Activated CD8-positive, alpha-beta memory T cell treated with anti-CD3 and anti-CD28 coated beads, Interleukin-2, amount 50 U/mL, for 48 hours (primary cell): ENCODE data around the gene USP2.

Source experiments
- DNase-seq: peaks from one replicate; pipeline ENCODE4 v3.0.0-alpha.2; 2020

USP2 gene, protein sequence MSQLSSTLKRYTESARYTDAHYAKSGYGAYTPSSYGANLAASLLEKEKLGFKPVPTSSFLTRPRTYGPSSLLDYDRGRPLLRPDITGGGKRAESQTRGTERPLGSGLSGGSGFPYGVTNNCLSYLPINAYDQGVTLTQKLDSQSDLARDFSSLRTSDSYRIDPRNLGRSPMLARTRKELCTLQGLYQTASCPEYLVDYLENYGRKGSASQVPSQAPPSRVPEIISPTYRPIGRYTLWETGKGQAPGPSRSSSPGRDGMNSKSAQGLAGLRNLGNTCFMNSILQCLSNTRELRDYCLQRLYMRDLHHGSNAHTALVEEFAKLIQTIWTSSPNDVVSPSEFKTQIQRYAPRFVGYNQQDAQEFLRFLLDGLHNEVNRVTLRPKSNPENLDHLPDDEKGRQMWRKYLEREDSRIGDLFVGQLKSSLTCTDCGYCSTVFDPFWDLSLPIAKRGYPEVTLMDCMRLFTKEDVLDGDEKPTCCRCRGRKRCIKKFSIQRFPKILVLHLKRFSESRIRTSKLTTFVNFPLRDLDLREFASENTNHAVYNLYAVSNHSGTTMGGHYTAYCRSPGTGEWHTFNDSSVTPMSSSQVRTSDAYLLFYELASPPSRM

DNA sequence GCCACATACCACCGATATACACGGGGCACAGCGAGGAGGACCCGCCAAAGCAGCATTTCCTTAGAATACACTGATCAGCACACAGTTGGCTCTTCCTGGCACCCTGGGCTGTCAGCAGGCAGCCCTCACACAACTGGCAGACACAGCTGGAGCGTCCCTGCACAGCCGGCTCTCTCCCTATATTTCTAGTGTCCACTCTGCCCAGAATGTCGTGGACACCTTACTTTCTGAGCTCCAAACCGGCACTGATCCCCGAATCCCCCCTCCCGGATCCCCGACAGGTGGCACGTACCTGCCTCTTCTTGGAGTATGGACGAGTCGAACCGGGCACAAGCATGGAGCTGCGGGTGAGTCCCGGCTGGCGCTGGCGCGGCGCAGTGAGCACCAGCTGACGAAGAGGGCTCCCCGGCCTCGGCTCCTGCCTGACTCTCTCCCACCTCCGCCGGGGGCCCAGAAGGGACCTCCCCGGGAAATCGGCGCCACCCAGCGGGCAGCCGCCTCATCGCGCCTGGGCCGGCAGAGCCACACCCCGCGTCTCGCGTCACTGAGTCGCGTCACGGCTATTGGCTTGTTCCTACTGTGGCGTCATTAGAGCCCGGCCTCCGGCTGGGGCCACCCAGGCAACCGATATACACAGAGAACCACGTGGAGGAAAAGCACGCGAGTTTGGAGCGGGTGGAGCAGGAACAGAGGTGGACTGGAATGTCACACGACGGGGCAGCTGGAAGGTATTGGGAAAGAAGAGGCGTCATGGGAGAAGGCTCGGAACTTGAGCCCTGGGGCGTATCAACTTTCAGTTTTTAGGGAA is at the start of gene USP2:
TSS of gene USP2 (minus strand) at position 510 of the 808 bp plus-strand sequence. CDS start 8,210 bp downstream, outside the sequence.
- DNase-seq: peak; percentile 99

DNA sequence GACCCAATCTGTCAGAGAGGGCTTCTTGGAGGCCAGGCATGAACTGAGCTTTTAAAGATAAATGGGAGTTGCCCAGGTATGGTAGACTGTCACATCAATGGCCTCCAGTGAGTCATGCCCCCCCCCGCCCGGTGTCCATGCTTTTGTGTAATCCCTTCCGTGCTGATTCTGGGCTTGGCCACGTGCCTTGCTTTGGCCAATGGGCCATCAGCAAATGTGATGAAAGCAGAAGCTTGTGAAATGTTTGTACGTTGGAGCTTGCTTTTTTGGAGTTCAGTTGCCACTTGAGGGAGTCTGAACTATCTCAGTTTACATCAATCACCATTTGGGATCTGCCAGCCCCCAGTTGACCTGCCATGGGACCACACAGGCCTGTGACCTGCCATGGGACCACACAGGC is 45.8 kb upstream of the USP2 start:
- DNase-seq: no peak

DNA sequence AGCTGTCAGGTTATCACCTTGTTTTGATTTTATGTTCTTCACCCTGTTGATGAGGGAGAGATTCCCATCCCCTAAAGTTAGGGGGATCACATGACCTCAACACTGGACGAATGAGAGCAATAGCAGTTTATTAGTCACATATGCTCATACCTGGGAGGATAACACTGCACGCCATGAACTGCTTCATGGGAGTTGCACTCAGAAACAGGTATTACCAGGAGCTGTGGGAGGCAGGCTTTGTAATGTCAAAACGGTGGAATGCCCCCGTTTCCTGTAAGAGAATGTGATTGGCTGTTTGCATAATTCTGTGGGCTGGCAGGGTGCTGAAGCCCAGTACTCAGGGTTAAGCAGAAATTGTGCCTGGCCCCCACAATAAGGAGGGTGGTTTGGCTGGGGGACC is 44.7 kb upstream of the USP2 start:
- DNase-seq: no peak

DNA sequence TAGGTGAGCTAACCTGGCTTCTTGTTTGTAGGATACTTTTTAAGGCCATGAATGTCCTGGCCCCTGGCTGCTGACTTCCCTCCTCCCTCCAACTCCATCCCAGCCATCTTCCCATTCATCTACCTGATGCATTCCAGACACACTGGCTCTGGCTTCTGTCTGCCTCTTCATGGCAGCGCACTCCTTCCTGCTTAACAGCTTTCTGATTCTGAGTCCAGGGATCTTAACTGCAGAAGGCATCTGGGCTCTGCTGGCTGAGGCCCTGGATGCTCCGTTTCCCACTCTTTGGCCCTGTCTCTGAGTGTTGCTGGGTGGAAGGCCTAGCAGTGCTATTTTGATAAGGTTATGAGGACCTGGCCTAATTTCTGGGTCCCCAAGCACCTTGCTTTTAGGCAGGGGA is 43.3 kb upstream of the USP2 start:
- DNase-seq: no peak

DNA sequence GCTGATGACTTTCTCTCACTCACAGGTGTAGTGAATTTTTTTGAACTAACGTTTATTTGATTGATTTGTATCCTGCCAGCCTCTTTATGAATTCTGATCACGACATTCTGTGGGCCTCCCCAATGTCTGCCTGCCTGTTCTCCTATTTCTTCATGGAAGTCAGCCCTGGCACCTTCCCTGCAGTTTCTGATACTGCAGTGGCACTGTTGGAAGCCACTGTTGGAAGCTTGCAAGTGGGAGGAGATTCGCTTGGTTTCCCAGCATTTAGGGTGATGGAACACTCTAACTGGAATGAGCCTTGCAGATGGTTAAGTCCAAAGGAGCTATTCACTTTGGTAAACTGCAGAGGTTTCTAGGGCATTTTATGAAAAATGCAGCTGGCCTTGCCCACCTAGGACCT is 42.8 kb upstream of the USP2 start:
- DNase-seq: no peak

DNA sequence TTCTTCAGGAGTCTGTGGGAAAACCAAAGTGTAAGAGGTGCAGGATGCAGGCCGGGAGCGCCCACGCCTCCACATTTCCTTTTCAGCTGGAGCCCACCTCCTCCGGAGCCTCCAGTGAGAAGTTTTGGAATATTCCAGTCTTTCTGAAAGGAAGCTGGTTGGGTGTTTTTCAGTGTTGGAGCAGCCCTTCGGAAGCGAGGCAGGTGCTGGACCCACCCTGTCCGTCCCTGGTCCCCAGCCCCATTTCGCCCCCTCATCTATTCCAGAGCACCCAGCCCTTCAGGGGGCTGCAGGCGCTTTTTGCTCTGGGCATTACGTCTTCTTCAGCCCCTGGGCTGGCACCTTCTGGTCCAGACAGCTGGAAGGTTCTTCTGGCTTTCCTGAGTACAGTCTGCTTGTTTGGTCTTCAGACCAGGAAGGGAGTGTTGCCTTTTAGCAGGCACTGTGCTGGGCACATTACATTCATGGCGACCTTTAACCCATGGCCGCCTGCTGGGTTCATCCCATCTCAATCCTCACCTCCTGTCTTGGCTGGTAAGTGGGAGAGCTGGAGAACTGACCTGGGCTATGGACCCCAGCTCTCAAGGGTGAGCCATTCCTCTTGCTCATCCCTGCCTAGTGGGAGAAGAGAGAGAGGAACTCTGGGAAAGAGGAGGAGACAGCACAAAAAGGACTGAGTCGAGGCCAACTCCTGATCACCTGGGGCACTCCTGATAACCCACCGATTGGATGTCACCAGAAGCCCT is 42.2 kb upstream of the USP2 start:
- DNase-seq: no peak

DNA sequence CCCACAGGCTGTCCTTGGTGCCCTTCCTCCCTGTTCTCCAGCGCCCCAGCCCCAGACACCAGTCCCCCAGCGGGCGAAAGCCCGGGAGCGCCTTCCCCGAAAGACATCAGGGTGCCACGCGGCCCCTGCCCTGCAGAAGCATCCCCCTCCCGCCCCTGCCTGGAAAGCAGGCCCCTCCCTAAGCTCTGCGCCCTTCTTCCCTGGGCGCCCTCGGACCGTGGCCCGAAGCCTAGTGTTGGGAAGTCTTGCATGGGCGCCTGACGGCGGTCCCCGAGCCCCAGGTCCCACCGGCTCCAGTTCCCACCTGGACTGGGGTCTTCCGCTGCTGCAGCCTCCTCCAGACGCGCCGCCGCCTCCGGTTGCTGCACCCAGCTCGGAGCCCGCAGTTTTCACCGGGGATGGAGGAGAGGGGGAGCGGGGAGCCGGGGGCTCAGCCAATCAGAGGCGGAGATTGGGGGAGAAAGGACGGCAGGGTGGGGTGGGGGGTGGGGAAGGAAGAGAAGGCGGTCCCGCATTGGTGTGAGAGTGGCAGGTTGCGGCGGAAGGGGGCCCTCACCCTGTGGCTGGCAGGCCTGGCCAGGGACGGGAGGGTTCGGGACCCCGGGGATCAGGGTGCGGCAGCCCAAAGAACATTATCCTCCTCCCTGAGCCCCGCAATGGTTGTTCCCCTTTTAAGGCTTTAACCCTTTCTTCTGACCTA is 41.5 kb upstream of the USP2 start, which contains the start of gene THY1:
TSS of gene THY1 (minus strand) at position 364 of the 700 bp plus-strand sequence. CDS start 2,267 bp downstream, outside the sequence.
- no peak for DNase-seq

DNA sequence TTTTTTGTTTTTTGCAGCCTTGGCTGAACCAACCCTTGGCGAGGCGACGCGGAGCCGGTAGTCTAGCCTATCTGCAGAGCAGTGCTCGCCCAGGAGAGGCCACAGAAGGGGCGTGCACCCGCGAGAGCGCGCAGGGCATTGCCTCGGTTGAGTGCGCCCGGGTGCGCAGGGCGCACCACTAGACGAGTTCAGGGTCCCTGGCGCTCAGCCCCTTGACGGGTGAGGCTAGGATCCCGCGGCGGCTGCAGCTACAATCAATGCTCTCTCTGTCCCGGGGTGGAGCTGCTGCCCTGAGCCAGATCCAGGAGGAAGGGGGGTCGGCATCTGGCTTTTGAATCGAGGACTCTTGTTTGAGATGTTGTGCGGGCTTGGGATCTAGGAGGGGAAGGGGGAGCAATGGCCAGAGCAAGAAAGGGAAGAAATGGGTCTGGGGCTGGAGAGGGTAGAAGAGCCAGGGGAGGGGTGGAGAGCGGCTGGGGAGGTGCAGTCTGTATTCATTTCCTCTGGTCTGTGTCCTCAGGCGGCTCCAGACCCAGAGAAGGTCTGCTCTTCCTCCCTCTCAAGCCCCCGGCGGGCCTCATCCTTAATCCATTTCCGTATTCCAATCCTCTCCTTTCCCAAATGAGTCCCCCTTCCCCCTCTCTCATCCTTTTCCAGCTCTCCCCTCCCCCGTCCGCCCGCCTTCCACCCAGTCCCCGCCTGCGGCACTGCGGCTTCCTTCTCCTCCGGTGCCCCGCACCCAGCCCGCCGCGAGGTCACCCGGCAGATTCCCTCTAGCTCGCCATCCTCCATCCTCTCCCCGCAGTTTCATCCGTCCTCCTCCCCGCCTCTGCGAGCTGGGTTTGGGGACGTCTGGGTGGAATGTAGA is 40.7 kb upstream of the USP2 start:
- no peak for DNase-seq

DNA sequence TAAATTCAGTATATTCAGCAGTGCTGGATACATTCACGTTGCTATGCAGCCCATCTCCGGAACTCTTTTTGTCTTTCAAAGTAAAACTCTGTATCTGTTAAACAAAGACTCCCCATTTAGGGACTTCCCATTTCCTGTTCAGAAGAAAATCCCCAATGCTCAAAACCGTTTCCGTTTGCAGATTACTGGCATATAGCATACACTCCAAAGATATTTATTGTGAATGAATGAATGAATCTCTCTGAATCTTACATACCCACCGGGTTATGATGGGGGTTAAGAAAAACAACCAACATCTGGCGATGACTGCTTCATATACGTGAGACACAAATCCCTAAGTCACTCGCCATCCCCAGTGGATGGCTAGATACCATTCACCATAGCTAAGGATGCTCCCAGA is 39.9 kb upstream of the USP2 start:
- no peak for DNase-seq

DNA sequence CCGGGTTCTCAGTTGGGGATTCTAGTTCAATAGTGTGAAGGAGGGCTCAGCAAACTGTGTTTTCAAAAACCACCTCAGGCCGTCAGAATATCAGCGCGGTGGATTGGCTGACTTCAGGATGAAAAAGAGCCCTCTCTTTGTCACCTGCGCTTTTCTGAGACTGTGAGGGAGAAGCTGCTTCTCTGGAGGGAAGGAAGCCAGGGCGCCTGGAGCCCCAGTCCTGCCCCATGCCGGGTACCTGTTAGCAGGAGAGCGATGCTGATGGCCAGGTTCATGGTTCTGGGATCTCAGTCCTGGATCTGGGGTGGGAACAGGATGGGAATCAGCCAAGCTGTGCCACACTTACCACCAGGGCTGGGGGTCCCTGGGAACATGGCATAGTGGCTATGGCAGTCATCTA is 39.1 kb upstream of the USP2 start:
- DNase-seq: no peak

DNA sequence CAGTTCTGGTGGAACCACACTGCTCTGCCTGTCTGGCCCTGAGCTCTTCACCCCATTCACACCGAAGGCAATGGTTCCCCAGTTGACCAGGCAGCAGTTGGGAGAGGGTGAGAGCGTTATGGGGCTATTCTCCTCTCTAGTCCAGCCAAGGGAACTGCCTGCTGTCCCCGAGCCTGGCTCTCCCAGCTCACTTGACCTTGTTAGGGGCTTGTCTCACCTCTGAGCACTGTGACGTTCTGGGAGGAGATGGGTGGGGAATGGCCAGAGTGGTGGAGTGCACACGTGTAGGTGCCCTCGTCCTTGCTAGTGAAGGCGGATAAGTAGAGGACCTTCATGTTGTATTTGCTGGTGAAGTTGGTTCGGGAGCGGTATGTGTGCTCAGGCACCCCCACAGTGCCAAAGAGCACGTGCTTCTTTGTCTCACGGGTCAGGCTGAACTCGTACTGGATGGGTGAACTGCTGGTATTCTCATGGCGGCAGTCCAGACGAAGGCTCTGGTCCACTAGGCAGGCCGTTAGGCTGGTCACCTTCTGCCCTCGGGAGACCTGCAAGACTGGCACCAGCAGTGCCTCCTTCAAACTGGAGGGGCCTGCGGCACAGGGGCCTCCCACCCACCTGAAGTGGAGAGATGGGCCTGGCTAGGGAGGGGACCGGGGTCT is 38.5 kb upstream of the USP2 start:
- no peak for DNase-seq

DNA sequence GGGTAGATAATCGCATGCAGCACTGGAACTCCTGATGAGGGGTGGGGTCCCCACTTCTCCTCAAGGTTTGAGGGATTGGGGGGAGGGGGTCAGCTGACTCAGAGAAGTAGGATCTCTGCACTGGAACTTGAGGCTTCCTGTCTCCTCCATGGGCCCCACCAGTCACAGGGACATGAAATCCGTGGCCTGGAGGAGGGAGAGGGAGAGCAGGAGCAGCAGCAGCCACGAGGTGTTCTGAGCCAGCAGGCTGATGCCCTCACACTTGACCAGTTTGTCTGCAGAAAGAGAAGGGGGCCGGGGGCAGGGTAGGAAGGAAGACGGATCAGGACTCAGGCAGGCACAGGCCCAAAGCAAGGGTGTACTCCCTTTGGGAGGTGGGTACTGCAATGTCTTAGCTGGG is 37.8 kb upstream of the USP2 start:
- DNase-seq: no peak

DNA sequence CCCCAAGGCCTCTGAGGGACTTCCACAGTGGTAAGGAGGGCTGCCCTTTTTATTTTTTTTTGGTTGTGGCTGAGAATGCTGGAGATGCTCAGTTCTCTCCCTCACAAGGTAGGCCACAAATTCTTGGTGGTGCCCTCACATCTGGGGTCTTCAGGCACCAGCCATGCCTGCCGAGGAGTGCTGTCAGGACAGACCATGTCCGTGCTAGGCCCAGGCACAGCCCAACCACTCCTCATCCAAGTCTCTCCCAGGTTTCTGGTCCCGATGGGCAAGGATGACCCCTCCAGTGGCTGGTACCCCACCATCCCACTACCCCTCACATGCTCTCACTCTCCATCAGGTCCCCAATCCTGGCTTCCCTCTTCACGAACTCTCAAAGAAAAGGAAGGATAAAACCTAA is 37.3 kb upstream of the USP2 start:
- no peak for DNase-seq

DNA sequence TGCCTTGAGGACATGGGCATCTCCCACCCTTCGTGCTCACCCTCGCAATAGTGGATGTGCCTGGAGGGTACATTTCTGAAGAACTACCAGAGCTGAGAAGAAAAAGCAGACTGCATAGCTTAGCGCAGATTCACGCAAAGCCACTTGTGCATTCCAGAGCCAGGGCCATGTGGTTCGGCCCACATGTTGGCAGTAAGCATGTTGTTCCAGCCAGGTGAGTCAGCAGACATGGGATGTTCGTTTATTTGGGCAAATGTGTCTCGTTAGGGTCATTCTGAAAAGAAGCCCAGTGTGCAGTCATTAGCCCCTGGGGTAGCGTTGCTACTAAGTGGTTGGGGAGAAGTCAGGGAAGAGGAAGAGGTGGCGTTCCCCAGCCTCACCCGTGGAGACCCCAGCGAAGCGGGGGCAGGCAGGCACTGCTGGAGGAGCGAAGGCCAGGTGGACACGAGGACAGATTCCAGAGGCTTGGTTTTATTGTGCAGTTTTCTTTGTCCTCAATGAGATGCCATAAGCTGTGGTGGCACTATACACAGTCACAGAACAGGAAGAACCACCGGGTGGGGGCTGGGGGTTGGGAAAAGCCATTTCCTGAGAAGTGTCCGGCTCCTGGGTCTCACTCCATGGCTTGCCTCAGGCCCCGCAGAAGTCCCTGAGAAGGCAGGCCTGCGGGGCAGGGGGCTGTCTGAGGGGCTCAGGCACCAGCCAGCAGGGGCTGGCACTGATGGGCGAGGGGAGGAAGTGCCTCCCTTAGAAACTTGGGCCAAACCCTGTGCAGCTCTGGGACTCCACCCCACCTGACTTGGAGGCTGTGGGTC is 36.4 kb upstream of the USP2 start:
- no peak for DNase-seq

DNA sequence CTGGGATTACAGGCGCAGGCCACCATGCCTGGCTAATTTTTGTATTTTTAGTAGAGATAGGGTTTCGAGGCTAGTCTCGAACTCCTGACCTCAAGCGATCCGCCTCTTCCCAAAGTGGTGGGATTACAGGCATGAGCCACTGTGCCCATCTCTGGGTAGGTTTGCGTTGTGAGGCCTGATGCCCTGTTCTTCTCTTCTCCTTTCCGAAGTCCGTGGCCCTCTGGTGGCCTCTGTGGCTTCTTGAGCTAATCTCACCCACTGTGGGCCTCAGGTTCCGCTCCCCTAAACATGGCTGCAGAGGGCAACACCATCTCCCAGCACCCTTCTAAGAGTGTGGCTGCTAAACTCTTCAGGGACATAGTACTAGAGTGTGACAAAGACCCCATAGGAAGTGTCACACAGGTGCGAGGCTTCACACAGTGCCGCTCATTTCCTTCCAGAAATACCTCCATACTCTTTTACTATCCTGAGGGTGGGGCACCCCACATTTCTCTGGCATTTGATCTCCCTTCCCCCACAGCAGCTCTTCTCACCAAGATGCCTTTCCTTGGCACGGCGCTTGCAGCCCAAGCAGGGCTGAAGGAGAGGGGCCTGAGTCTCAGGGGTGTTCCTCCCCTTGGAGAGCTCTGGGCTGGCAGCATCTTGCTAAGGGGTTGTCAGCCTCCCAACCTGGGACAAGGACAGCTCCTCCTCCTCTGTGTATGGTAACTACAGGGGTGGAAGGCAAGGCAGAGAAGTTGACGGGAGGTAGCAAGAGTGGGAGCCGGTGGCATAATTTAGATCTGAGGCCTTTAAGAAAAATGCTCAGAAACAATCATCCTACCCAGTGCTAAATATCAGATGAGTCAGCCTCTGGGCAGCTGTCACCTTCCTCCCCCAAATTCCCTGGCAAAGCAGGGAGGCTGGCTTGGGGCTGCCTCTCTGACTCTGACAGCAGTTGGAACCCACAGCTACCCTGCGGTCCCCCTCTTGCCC is 35.4 kb upstream of the USP2 start:
- DNase-seq: no peak

DNA sequence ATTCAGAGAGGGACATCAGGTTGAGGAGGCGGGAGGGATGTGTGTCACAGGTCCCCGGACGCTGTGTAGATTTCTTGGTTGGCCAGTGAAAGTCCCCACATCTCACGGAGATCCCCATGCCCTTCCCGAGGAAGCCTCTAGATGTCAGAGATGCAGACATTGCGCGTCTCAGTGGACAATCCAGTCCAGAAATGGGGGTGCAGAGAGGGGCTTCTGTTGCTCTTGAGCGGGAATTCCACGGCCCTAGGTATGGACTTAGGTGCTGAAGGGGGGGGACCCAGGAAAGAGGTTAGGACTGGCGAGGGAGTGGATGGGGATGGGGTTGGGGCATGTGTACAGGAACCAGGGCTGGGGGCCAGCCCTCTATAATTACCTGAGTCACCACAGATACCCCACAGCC is 34.5 kb upstream of the USP2 start:
- DNase-seq: no peak

DNA sequence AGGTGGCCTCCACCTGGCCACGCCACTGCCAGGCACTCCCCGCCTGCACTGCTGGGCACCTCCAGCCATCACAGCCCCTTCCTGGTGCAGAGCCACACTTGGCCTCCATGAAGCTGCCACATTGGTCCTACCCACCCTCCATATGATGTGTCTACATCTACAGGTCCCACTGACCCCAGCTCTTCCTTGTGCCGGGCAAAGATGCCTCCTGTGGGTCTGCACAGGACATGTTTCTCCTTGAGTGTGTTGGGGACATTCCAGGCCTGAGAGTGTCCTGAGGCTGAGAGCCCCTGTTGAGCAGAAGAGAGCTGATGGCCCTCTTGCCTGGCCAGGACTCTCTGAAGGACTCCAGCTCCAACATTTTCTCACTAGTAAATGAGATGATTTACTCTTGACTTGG is 34.0 kb upstream of the USP2 start:
- no peak for DNase-seq

DNA sequence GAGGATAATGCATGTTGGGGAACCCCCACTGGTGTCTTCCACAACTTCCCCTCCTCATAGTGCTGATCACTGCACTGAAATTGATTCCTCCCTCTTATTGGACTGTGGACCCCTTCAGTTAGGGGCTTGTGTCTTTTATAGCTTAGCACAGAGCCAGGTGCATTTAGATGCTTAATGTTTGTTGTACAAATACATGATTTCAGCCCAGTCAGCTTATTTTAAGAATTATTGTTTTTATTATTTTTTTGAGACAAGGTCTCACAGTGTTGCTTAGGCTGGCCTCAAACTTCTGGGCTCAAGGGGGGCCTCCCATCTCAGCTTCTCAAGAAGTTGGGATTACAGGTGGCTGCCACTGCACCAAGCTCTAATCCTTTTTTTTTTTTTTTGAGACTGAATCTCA is 33.2 kb upstream of the USP2 start:
- no peak for DNase-seq

DNA sequence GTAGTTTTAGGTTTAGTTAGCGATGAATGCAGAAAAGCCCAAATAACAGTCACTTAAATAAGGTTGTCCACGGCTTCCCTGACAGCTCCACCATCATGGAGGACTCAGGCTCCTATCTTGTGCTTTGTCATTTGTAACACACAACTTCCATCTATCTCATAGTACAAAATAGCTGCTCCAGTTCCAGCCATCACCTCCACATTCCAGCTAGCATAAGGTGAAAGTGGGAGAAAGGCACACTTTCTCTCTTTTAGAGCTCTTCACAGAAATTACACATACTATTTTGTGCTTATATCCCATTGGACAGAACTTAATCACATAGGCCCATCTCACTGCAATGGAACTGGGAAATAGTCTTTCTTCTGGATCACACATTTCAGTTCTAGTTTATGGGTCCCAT is 32.8 kb upstream of the USP2 start:
- no peak for DNase-seq
